Esophagus (tissue), 2 donors: ENCODE measurements around the gene CNR2. TPM values are rescaled to one million over a fixed set of nuclear protein-coding genes. Genes with fewer than 3 reads are reported as not detected.
"Not testable (repeated sequence)": the region's sequence is repeated elsewhere in the genome, so short reads cannot be mapped to it uniquely, and the experiment has no call there.

Source experiments
- H3K27ac ChIP-seq, 2 donors: one replicate each; pipeline ENCODE4 v1.5.1; 2013; ENCODE audit warnings: low read depth in 2 of 2, mild to moderate bottlenecking in 2 of 2, inconsistent platforms in 1 of 2, low read length in 1 of 2, moderate library complexity in 1 of 2
- H3K27me3 ChIP-seq, 2 donors: one replicate each; pipeline ENCODE4 v1.6.1; 2013; ENCODE audit warnings: low read length in 2 of 2, control low read depth in 1 of 2, mild to moderate bottlenecking in 1 of 2; ENCODE audit not compliant: insufficient read depth in 2 of 2, control insufficient read depth in 1 of 2
- H3K36me3 ChIP-seq, 2 donors: one replicate each; pipeline ENCODE4 v1.6.1; 2013; ENCODE audit warnings: low read length in 1 of 2; ENCODE audit not compliant: control insufficient read depth in 2 of 2, insufficient read depth in 2 of 2
- H3K4me1 ChIP-seq, 2 donors: one replicate each; pipeline ENCODE4 v1.6.1; 2013; ENCODE audit warnings: low read length in 1 of 2; ENCODE audit not compliant: control insufficient read depth in 2 of 2, insufficient read depth in 2 of 2
- H3K4me3 ChIP-seq, 2 donors: one replicate each; pipeline ENCODE4 v1.5.1; 2013; ENCODE audit warnings: low read length in 2 of 2, mild to moderate bottlenecking in 2 of 2, low read depth in 1 of 2, moderate library complexity in 1 of 2
- H3K9me3 ChIP-seq, 2 donors: one replicate each; pipeline ENCODE4 v1.6.1; 2013; ENCODE audit warnings: mild to moderate bottlenecking in 2 of 2, low read depth in 1 of 2, low read length in 1 of 2, moderate library complexity in 1 of 2; ENCODE audit not compliant: control insufficient read depth in 2 of 2, insufficient read depth in 1 of 2
- WGBS, 2 donors: extraction: QIAGEN DNeasy Blood & Tissue Kit; methylation state at CpG; one replicate each; pipeline ENCODE4 v1.1.7; 2013; 5-methylcytosine and 5-hydroxymethylcytosine counted together
- polyA plus RNA-seq, 2 donors: library from polyadenylated mRNA; stranded (reverse); fragments of 200-250 nt; gene quantifications; one replicate each; pipeline ENCODE4 v1.2.3, GENCODE V29; 2013
- donor health status: healthy with polysubstance abuse.
- donor health status: Bipolar disorder and iron deficiency.

CNR2 gene
- polyA plus RNA-seq: under 1 TPM; 0.01 to 0.02 TPM

DNA sequence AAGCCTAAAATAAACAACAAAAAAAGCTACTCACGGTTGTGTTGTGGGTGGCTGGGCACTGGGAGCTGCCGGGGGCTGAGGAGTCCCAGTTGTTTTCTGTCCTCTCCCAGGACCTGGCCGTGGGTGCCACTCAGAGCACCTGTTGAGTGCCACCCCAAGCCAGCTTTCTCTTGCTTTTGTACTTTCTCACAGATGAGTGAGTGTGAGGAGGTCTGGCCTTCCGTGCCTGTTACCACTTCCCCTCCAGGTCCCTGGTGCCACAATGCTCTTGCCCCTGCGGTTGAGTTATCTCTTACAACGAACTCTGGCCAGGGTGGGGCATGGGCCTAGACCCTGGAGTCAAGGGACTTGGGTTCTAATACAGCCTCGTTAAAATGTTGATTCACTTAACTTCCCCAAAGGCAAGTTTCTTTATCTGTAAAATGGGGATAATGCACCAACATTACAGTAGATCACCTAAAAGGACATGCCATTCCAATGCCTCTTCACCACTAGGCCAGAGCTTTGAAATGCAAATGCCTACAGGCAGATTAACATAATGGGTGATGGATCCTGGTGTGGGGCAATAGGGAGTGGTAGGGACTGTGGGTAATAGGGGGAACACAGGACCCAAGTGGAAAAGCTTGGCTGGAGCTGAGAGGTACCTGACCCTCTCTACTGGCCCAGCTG is at the start of gene CNR2:
Gene CNR2, minus strand, starts transcription at position 151 of the 669 bp plus-strand sequence. CDS start 37,745 bp downstream, outside the sequence.
- Histone ChIP-seq H3K9me3 (no peaks in the 10 kb centered on the region), H3K27me3 (no peaks in the 10 kb centered on the region), H3K4me3 (no peak within 1 kb of the TSS), H3K36me3 (no peaks in the 10 kb centered on the region), H3K27ac (no peak within 1 kb of the TSS), H3K4me1 (no peaks in the 10 kb centered on the region)
- 67 to 70% methylated on average over 7 of the region's 7 CpGs for WGBS, 2 donors

DNA sequence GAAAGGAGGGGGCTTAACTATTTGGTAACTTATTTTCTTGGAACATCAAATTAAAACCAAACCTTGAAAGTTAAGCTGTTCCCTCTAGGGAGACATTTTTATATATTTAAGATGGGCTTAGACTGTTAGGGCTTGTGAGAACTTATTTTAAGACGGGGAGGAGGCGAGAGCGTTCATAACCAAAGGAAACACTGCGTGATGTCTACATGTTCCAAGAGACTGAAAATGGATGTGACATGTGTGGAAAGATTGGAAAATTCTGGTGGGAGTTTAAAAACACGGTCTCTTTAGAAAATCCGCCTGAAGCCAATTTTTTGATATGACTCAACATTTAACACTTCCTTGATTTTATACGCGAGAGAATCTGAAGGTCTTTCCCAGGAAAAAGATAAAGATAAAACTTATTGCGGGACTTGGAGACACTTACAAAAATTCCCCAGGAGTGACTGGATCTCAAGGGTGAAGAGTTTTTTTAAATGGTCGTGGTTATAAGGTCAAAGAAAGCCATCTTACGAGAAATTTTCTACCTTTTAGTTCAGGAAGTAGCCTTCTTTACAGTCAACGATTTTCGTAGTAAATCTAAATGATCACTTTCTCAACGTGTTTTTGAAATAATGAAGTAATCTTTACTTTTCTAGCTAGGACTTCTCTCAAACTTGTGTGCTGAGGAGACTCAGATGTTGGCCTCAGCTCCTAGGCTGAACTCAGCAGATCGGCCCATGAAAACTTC is 47.3 kb upstream of the CNR2 start:
- Histone ChIP-seq H3K4me3 (peak overlapping the region; percentile 91), H3K27me3 (no peaks in the 10 kb centered on the region), H3K27ac (peak overlapping the region; percentile 99), H3K9me3 (no peaks in the 10 kb centered on the region), H3K36me3 (no peaks in the 10 kb centered on the region), H3K4me1 (peaks cover 0 to 2% of the 10 kb centered on the region in 2 donors)
- 0% methylated on average over 15 of the region's 15 CpGs for WGBS, 2 donors

DNA sequence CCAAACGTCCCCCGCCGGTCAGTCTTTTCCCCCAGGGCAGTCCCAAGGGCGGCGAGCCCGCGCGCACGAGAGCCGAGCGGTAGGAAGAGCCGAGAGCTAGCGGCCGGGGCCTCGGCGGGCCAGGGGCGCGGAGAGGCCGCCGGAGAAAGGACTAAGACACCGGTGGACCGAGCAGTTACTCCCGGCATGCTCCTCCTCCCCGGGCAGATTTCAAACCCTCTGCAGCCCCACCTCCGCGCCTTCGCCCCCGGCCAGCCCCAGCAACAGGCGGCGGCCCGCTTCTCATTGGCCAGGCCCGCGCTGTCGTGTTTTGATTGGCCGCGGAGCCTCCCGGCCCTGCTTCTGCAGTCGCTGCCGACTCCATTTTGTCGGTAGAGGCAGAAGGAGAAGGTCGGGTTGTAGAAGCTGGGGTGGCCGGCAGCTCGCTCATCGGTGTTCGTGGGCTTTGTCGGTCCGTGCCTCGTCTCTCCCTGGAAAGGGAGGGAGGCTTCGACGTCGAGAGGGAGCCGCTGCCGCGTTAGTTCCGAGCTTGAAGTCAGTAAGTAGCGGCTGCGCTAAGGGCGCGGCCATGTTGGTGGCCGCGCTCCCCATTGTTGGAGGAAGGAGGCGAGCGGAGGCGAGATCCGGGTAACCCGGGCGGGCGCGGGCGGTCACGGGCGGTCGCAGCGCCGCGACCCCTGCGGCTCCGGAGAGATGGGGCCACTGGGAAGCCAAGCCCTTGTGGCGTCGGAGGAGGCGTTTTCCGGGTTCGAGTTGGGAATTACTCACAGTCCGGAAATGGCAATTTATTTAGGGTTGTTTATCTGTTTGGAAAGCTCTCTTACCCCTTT is 46.5 kb upstream of the CNR2 start, which contains the start of gene PNRC2:
Gene PNRC2, plus strand, starts transcription at position 368 of the 830 bp plus-strand sequence. CDS start 1,630 bp downstream, outside the sequence.
- H3K4me1 ChIP-seq: peaks cover 0 to 2% of the 10 kb centered on the region in 2 donors
- WGBS, 2 donors: 0 to 1% methylated on average over 81 to 84 of the region's 84 CpGs
- no peaks in the 10 kb centered on the region for H3K9me3 ChIP-seq
- H3K27me3 ChIP-seq: no peaks in the 10 kb centered on the region
- peak within 1 kb of the TSS; percentile 91 for H3K4me3 ChIP-seq
- peak within 1 kb of the TSS; percentile 99 for H3K27ac ChIP-seq
- H3K36me3 ChIP-seq: no peaks in the 10 kb centered on the region

GRCh38 chr1:23958810-23959460 is 45.8 kb upstream of the CNR2 start:
- 0 to 1% methylated on average over 30 of the region's 30 CpGs for WGBS, 2 donors
- H3K4me1 ChIP-seq: peaks cover 0 to 2% of the 10 kb centered on the region in 2 donors

DNA sequence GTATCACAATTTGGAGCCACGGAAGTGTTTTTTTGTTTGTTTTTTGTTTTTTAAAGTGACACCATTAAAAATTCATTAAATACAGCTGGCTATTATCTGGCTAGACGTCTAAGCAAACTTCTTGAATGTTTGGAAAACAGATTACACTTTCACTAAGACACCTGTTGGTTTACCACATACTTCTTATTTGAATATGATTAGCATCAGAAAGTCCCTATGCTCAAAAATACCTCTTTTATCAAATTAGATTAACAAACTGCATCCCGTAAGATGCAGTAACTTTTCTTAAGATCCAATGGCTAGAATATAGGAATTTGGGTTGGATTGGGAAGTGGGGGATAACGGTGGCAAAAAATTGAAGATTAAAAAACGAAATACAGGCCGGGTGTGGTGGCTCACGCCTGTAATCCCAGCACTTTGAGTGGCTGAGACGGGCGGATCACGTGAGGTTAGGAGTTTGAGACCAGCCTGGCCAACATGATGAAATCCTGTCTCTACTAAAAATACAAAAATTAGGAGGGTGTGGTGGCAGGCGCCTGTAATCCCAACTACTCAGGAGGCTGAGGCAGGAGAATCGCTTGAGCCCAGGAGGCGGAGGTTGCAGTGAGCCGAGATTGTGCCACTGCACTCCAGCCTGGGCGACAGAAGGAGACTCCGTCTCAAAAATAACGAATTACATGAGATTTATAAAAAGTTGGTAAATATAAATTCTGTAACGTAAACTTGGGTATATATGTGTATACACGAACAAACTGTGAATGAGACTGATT is 45.1 kb upstream of the CNR2 start:
- 53 to 58% methylated on average over 19 of the region's 19 CpGs for WGBS, 2 donors
- not testable (repeated sequence) for H3K4me1 ChIP-seq, H3K27me3 ChIP-seq, H3K9me3 ChIP-seq, H3K36me3 ChIP-seq
- peak overlapping the region; percentile 99 for H3K27ac ChIP-seq
- peak overlapping the region in 1 of 2 donors; percentile 91 for H3K4me3 ChIP-seq

More at GRCh38 chr1:23958810-23959460, 45.8 kb upstream of the CNR2 start:
- H3K27ac ChIP-seq: peak overlapping the region; percentile 99
- H3K27me3 ChIP-seq: no peaks in the 10 kb centered on the region
- no peaks in the 10 kb centered on the region for H3K36me3 ChIP-seq
- no peaks in the 10 kb centered on the region for H3K9me3 ChIP-seq
- H3K4me3 ChIP-seq: peak overlapping the region; percentile 53 to 91

DNA sequence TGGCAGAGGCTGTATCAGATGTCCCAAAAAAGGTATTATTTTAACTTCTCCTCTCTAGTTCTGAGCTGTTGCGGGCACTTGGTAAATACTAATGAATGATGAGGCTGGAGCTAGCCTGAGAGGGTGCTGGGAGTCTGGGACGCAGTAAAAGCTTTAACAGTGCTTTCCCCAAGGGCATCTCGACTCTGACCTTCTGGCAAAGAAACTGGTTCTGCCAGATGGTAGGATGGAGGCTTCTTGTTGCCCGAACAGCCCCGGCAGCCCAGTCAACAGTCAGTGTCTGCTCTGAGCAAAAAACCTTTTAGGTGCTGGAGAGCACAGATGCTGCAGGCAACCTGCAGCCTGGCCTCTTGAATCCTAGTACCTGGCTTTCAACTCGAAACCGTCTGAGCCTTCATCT is 43.9 kb upstream of the CNR2 start:
- WGBS, 2 donors: 42 to 43% methylated on average over 7 of the region's 7 CpGs
- Histone ChIP-seq H3K27me3 (no peaks in the 10 kb centered on the region), H3K4me3 (no peak overlapping the region), H3K4me1 (peaks cover 0 to 2% of the 10 kb centered on the region in 2 donors), H3K27ac (peak overlapping the region; percentile 14 to 43), H3K9me3 (no peaks in the 10 kb centered on the region), H3K36me3 (no peaks in the 10 kb centered on the region)

DNA sequence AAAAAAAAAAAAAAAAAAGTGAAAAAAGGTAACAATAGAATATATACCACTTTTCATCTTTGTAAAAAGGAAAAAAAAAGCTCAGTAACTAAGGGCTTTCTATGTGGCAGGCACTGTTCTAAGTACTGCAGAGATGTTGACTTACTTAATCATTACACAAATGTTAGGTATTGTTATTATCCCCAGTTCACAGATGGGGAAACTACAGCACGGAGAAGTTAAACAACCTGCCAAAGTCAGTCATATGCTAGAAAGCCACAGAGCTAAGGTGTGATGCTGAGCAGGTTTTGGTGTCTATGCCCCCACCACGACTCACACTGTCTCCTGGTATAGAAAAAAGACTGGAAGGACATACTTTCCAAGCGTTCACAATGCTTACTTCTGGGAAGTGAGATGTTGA is 39.9 kb upstream of the CNR2 start:
- peaks cover 0 to 2% of the 10 kb centered on the region in 2 donors for H3K4me1 ChIP-seq
- H3K4me3 ChIP-seq: no peak overlapping the region
- H3K36me3 ChIP-seq: no peaks in the 10 kb centered on the region
- 70 to 76% methylated on average over 3 of the region's 3 CpGs for WGBS, 2 donors
- no peak overlapping the region for H3K27ac ChIP-seq
- H3K27me3 ChIP-seq: no peaks in the 10 kb centered on the region
- no peaks in the 10 kb centered on the region for H3K9me3 ChIP-seq

DNA sequence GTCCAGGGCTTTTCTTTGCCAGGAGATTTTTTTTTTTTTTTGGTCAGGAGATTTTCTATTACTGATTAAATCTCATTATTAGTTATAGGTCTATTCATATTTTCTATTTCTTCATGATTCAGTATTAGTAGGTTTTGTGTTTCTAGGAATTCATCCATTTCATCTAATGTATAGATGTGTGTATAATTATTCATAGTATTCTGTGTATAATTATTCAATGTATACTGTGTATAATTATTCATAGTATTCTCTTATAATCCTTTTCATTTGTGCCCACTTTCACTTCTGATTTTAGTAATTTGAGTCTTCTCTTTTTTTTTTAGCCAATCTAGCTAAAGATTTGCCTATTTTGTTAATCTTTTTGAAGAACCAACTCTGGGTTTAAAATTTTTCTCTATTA is 34.2 kb upstream of the CNR2 start:
- Histone ChIP-seq H3K36me3 (no peaks in the 10 kb centered on the region), H3K27me3 (no peaks in the 10 kb centered on the region), H3K9me3 (no peaks in the 10 kb centered on the region), H3K4me1 (no peaks in the 10 kb centered on the region), H3K27ac (no peak overlapping the region), H3K4me3 (no peak overlapping the region)
